NCI-H1092 treated with DMSO at 0.1 percent for 48 hours (cell line): ENCODE measurements around the gene PPP1R9B.
A peak's percentile ranks its signal among the peaks of the same experiment; 100 is the strongest.

Experiments used
- DNase-seq: peaks from one replicate; lab custom pipeline; 2025; lab: John Stamatoyannopoulos, UW

The PPP1R9B gene

GRCh38 chr17:50141026-50141744 is 9.3 kb downstream of the PPP1R9B start:
- no peak for DNase-seq

DNA sequence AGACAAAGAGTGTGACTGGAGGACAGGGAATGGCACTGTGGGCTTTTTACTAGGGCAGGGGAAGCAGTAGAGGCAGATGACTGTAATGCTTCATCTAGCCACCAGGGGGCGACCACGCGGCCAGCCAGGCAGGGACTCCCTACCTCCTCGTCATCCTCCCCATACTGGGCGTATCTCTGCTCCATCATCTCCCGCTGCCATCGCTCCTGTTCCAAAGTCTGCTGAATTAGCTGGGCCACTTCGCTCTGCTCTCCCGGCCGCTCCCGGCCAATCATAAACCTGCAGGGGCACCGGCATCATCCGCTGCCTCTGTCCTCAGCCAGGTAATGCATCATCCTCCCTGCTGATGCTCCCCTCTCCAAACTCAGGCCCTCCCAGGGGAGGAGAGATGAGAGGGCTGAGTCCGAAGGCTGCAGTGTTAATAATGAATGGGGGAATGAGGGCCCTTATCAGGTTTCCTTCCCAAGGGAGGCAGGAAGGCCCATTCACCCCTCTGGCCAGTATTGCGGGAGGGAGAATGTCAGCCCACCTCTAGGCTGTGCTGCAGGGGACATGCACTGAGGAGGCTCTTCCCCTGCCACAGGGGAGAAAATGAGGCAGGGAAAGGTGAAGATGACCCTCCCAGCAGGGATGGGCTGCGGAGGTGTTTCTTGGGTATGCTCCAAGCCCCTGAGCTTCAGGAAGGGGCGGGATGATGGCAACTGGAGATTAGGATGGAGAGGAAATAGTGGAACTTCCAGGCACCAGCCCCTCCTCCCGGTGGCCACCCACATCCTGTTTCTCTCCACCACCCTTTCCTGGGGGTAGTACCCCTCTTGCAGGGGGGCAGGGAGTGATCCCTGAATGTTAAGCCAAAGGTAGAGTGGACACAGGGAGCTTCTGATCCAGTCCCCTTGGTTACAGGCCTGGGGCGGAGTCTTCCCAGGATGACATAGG is 10.3 kb downstream of the PPP1R9B start:
- DNase-seq = peak; percentile 53

DNA sequence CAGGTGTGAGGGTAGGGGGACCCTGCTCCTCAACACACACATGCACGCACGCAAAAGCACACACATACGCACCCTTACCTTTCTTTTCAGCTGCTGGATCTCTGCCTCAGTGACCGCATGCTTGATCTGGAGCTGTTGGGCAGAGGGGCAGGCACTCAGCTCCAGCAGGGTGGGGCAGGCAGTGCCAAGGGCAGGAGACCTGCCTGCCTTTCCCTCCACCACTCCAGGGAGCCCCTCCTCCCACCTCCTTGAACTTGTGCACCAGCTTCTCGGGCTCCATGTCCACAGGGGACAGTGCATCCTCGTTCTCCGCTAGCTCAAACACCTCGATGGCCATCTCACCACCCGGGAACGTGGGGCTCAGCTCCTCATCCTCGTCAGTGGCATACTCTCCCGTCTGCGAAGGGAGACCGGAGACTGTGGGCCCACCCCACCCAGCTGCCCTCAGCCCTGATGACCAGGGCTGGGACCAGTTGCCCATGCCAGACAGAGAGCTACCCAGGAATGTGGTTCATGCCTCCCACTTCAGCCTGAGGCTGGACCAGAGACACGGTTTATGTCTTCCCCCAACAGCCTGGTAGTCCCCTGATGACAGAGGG is 11.2 kb downstream of the PPP1R9B start:
- DNase-seq = no peak

- no peak for DNase-seq
These were observed 13.4 kb downstream of the PPP1R9B start for GRCh38 chr17:50137042-50137441.

DNA sequence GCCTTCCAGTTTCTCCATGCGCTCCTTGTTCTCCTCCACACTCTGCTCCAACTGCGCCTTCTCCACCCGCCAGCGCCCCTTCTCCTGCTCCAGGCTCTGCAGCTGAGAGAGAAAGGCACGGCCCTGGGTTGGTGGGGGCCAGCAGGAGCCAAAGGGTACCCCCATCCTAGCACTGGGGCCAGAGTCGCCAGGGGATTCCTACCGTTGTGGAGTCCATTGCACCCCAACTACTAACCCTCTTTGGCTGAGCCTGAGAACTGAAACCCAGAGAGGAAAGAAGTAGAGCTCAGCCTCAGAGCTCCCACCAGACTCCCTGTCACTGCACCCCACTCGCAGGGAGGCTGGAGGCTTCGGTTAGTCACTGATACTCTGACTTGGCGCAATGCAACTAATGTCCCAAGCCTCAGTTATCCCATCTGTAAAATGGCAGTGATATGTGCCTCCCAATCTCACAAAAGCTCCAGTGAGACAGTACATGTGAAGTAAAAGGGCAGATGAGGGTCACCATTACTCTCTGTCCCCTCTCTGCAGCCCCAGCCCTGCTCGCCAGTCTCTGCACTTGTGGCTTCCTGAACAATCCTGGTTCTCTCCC is 14.3 kb downstream of the PPP1R9B start:
- DNase-seq = no peak

DNA sequence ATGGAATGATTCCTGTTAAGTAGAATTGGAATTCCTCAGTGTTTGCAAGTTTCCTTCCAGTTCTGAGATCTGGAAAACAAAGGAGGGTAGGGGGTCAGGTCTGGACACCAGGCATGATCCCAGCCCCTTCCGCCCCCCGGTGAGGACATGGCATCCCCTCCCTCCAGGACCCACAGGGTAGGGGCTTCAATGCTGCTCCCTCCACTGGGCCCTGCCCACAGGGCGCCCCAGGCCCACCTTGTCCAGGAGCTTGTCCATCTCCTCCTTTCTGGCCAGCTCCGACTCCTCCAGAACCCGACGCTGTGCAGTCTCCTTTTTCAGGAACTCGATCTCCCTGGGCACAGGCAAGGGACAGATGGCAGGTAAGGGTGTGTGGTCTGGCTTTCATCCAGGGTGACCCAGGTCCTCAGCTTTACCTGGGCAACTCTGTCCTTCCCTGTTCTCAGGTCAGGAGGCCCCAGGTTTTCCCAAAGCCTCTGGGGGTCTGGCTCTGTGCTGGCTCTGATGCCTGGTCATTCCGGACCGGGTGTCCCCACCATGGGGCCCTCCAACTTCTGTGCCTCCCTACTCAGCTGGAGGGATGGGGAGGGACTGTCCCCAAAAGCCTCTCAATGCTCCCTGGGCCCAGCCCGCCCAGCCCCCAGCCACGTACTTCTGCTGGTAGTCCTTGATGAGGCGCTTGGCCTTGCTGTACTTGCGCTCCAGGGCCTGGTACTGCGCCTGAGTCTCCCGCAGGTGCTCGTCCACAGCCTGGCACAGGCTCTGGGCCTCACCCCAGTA is 15.0 kb downstream of the PPP1R9B start:
- no peak for DNase-seq

DNA sequence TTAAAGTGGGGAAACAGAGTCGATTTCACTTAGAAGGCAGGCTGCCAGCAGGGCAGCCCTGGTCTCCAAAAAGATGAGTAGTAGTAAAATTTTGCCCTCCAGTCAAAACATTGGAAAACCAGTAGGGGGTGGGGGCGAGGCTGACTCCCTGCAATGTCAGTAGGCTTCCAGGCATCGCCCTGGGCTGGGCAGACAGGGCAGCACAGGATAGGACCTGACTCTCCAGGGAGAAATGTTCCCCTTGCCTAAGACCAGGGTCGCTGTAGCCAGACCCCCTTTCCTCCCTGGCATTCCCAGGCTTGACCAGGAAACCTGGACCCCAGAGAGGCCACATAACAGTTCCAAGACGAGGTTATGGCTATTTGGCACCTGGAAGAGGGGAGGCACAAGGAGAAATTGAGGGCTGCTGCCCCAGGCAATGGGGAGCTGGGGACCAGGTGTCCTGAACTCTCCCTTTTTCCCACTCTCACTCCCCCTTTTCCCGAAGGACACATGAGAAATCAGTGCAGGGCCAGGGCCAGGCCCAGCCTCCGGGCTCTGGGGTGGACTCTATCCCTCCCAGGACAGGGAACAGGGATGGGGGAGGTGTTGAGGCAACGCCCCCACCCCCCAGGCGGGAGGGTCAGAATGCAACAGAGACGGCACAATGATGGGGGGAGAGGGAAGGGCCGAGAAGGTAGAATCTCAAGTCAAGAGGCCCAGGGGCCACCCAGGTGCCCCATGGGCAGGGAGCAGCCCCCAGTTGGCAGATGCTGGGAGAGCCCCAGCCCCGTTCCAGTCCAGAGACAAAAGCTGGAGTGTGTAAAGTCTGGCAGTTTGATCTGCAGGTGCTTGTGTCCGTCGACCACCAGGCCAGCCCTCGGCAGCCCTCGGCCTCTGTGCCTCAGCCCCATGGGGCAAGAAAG is 16.0 kb downstream of the PPP1R9B start:
- no peak for DNase-seq

- no peak for DNase-seq
These were observed 16.7 kb downstream of the PPP1R9B start for GRCh38 chr17:50133769-50134099.

GRCh38 chr17:50133028-50133768 is 17.3 kb downstream of the PPP1R9B start:
- no peak for DNase-seq

DNA sequence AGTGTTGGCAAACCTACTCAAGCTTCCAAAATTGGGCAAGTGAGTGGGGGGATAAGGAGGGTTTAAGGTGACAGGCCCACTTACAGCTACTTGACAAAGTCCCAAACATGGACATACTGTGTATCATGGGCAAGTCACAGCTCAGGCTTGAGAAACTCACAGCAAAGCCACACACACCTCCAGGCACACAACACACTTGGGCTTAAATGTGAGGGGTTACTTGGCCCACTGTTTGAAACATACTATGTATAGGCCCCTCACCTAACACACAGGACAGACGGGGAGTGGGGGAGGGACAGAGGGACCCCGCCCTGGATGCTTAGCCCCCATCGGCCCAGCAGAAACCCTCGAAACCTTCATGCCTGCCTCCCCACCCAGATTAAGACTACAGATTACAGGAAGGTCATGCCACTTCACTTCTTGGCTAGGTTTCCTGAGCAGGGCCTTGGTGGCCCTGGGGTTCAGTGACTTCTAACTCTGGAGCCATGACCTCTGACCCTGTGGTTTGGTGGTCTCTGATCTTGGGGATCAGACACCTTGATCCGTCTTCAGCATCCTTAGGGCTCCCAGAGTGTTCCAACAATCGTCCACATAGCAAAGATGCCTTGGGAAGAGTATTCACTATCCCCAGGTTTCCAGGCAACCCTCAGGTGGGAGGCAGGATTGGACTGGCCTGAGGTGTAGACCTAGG is 18.2 kb downstream of the PPP1R9B start:
- no peak for DNase-seq

GRCh38 chr17:50130559-50131305 is 19.7 kb downstream of the PPP1R9B start:
- DNase-seq = no peak

DNA sequence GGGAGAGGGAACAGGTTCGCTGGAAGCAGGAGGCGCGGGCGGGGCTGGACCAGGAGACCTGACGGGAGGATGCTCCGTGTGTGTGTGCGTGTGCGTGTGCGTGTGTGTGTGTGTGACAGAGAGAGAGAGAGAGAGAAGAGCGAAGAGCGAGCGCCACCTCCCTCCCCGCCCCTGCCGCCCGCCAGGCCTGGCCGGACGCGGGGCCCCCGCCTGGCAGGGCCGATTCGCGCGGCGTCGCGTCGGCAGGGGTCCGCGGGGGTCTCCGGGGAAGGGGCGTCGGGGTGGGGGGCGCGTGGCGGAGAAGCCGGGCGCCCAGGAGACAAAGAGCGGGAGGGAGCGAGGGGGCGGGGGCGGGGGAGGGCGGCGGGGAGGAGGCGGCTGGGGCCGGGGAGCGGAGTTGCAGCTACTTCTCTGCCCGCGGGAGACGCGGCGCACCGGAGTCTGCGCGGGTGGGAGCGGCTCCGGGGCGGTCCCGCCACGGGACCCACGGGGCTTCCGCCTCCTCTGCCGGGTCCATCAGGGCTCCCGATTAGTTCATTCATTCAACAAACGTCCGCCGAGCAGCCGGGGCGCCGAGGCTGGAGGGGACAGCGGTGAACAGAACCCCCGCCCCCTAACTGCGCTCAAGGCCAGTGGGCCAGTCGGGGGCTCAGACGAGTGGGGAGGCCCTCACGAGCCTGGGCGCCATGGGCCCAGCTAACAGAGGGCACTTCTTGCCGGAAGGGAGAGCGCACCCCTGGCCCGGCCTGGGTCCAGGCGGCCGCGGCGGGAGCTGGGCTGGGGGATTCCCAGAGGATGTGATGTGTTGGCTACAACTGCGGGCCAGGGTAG is 20.5 kb downstream of the PPP1R9B start, which contains the start of gene SAMD14:
SAMD14 (minus strand) TSS at position 433 of the 831 bp plus-strand sequence. CDS start 5,201 bp downstream, outside the sequence.
- no peak for DNase-seq

DNA sequence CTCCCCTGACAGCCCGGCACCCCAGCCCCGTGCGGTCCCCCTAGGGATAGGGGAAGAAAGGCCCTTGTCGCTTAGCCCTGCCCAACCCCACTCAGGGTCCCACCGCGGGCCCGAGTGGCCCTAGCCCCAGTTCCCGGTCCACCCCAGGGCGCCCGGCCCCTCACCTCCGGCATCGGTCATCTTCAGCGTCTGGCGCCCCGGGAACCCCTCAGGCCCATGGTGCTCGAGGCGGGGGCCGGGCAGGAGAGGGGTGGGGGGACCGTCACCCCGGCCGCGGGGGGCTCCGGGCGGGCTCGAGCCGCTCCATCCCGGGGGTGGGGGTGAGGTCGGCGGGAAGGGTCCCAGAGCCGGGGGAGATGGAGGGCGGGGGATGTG is 21.1 kb downstream of the PPP1R9B start:
- DNase-seq = no peak

DNA sequence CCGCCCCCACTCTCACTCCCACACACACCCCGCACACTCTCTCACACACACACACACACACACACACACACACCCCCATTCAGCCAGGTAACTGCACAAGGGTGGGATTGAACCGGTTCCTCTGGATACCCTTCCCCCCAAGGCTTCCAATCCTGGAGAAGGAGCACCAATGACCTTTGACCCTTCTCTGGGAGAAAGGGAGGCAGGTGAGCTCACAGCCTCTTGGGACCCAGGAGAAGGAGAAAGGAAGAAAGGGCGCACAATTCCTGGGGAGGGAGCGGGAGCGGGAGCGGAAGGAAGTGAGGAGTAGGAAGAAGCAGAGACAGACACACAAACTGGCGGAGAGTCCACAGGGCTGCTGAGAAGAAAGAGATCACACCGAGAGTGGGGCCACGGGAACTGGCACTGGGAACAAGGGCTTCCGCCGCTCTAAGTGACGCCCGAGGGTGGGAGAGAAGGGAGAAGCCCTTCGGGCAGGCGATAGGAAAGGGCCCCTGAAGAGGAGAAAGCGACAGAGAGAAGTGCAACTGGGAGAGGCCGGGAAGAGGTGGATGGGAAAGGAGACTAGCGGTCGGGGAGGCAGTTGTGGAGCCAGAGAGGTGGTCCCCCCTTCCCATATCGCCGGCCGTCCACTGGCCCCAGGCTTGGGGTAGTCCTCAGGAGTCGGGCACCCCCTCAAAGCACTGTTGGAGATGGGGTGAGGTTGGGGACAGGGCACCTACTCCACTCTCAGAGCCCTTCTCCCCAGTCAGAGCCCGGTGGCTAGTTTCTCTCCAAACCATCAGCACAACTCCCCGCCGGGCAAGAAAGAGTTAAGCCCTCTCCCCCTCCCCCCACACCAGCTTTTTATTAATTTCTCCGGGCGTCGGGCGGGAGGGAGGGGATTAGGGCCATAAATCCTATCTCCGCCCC is 21.8 kb downstream of the PPP1R9B start:
- DNase-seq = no peak

DNA sequence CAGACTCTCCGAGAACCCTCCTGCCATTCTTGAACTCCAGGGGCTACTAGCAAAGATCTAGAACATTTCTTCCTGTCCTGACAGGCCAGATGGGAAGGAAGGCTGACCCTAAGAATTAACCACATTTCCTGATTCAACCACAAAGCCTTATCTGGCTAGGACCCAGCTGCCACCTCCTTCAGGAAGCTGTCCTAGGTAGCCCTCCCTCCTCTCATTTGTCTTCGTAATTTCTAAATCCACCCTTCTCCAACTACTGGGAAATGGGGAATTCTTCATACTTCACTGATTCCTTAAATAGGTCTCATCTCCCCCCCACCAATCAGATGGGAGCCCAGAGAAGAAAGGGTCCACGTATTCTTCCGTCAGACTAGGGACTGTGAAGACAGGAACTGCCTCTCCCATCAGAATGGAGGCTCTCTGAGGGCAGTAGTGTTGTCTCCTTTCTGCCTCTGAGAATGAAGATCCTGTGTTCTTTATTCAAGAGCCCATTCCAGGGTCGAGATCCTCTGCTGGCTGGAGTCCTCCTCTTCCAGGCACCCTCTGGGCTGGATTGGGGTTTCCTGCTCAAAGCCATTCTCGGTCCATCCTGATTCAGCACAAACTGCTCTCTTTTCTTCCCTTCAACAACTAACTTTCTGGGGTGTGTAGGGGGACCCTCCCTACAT is 22.6 kb downstream of the PPP1R9B start:
- DNase-seq = no peak

DNA sequence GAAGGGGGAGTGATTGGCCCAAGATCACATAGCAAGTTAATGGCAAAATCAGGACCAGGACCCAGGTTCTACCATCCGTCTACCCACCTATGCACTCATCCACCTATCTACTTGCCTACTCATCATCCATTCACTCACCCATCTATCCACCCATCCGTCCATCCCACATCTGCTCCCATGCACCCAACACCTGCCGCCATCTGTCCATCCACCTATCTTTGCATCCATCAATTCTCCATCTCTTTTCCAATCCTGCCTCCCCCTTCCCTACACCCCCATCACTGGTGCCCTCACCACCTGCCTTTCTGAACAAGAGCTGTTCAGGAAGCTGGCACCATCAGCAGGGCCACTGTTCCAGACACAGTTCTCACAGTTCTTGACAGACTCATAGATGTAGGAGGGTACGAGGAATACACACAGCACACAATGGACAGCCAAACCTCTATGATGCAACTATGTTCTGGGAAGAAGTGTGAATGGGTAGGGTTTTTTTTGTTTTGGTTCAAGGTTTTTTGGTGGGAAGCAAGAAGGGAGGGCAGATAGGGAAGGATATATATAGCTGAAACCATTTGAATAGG is 25.0 kb downstream of the PPP1R9B start:
- DNase-seq = no peak
